Caco-2 (cell line): Measurements from ENCODE around the gene RIPOR2. TPM values are rescaled to one million over a fixed set of nuclear protein-coding genes. Genes with fewer than 3 reads are reported as not detected.

Experiments used
- BruUV-seq: library from RNA; stranded (reverse); fragments of 400-500 nt; replicated peaks from 2 replicates; lab custom pipeline; 2021; lab: Mats Ljungman, UMichigan
- CTCF ChIA-PET: fragments of 300-600 bp; sonication (Branson Sonifier 250); formaldehyde crosslinking; loops from one replicate; lab custom pipeline; 2022; ENCODE audit warnings: antibody characterized with exemption; lab: Charles Lee
- POLR2A ChIA-PET: fragments of 300-600 bp; sonication (Branson Sonifier 250); formaldehyde crosslinking; loops from one replicate; lab custom pipeline; 2022; ENCODE audit warnings: antibody characterized with exemption; lab: Charles Lee
- DNase-seq, 2 experiments: peaks; one replicate each; pipeline versions ENCODE4 v3.0.0 to v3.0.0-alpha.2; 2020 to 2022
- H3K27me3 ChIP-seq: replicated peaks from 2 replicates; pipeline ENCODE4 v1.6.0; 2011; ENCODE audit warnings: low read length; ENCODE audit not compliant: control insufficient read depth, insufficient read depth
- H3K36me3 ChIP-seq: 2 replicates; pipeline ENCODE4 v1.5.1; 2011; ENCODE audit warnings: low read length; ENCODE audit not compliant: control insufficient read depth, insufficient read depth
- H3K4me1 ChIP-seq: fragments of 250-450 bp; sonication (Bioruptor Pico); 2 replicates; pipeline ENCODE4 v1.5.1; 2020; ENCODE audit warnings: mild to moderate bottlenecking
- H3K4me3 ChIP-seq: 2 replicates; pipeline ENCODE4 v1.5.1; 2011; ENCODE audit warnings: low read depth, mild to moderate bottlenecking, control low read depth, low read length
- H3K9me3 ChIP-seq: fragments of 250-450 bp; sonication (Bioruptor Pico); 2 replicates; pipeline ENCODE4 v1.5.1; 2020; ENCODE audit warnings: mild to moderate bottlenecking, moderate library complexity
- H3K27ac Mint-ChIP-seq: one replicate; pipeline ENCODE4 v1.8.0; 2022; ENCODE audit warnings: mixed read lengths; ENCODE audit not compliant: unreplicated experiment
- H3K27me3 Mint-ChIP-seq: one replicate; pipeline ENCODE4 v1.8.0; 2022; ENCODE audit warnings: mixed read lengths; ENCODE audit not compliant: insufficient read depth, unreplicated experiment
- H3K36me3 Mint-ChIP-seq: one replicate; pipeline ENCODE4 v1.8.0; 2022; ENCODE audit warnings: mild to moderate bottlenecking, mixed read lengths; ENCODE audit not compliant: insufficient read depth, unreplicated experiment
- H3K4me1 Mint-ChIP-seq: one replicate; pipeline ENCODE4 v1.8.0; 2022; ENCODE audit warnings: low read depth, mixed read lengths; ENCODE audit not compliant: unreplicated experiment
- H3K4me3 Mint-ChIP-seq: one replicate; pipeline ENCODE4 v1.8.0; 2022; ENCODE audit warnings: mild to moderate bottlenecking, moderate library complexity, mixed read lengths; ENCODE audit not compliant: unreplicated experiment
- H3K9me3 Mint-ChIP-seq: one replicate; pipeline ENCODE4 v1.8.0; 2022; ENCODE audit warnings: mixed read lengths; ENCODE audit not compliant: unreplicated experiment
- CTCF ChIP-seq, 2 experiments: fragments of 200-600 bp in 1 of 2; IDR thresholded peaks; 1 replicate in 1 of 2; 2 replicates in 1 of 2; pipeline versions ENCODE4 v1.5.1 to v1.8.0; 2011 to 2022; ENCODE audit warnings: antibody characterized with exemption in 1 of 2, control low read depth in 1 of 2, inconsistent platforms in 1 of 2, low read depth in 1 of 2, low read length in 1 of 2, mild to moderate bottlenecking in 1 of 2, moderate library complexity in 1 of 2; ENCODE audit not compliant: insufficient read depth in 1 of 2, severe bottlenecking in 1 of 2, unreplicated experiment in 1 of 2
- intact Hi-C: fragments of 100-400 bp; cut with micrococcal nuclease; formaldehyde crosslinking; loops from one replicate; pipeline ENCODE4 v1.10.0; 2022; ENCODE audit not compliant: unreplicated experiment
- total RNA-seq: library from RNA; stranded (reverse); gene quantifications from 2 replicates; pipeline ENCODE4 v1.2.3, GENCODE V29; 2022

Gene RIPOR2
- total RNA-seq, 1 experiment from 2014 or later, result 0.64 TPM

GRCh38 chr6:24809728-24810127 is 126.0 kb downstream of the RIPOR2 start:
- no peak overlapping the region for H3K4me3 Mint-ChIP-seq

GRCh38 chr6:24807584-24807983 is 128.2 kb downstream of the RIPOR2 start:
- Mint-ChIP-seq H3K4me1 (peaks cover 7% of the 10 kb centered on the region), H3K4me3 (no peak overlapping the region), H3K27ac (no peak overlapping the region), H3K27me3 (no peaks in the 10 kb centered on the region), H3K9me3 (no peaks in the 10 kb centered on the region), H3K36me3 (peaks cover 6% of the 10 kb centered on the region)
- Histone ChIP-seq H3K27me3 (no peaks in the 10 kb centered on the region), H3K36me3 (no peaks in the 10 kb centered on the region), H3K9me3 (no peaks in the 10 kb centered on the region), H3K4me3 (no peak overlapping the region), H3K4me1 (peaks cover 6% of the 10 kb centered on the region)
- intact Hi-C loops, result no loop called here
- POLR2A ChIA-PET, result no interaction called here
- no peak for DNase-seq
- TF ChIP-seq CTCF (IDR thresholded peaks at IDR 0.05; ENCODE audit: insufficient read depth in 1 of 2, low read depth in 1 of 2, low read length in 1 of 2, severe bottlenecking in 1 of 2, unreplicated experiment in 1 of 2), result no peak
- CTCF ChIA-PET, result no interaction called here
- no TSS peak for BruUV-seq

More at GRCh38 chr6:24809728-24810127, 126.0 kb downstream of the RIPOR2 start:
- H3K4me1 ChIP-seq, result no peaks in the 10 kb centered on the region
- no peaks in the 10 kb centered on the region for H3K27me3 Mint-ChIP-seq
- POLR2A ChIA-PET, result no interaction called here
- no peaks in the 10 kb centered on the region for H3K4me1 Mint-ChIP-seq
- no peak for TF ChIP-seq CTCF (IDR thresholded peaks at IDR 0.05; ENCODE audit: insufficient read depth in 1 of 2, low read depth in 1 of 2, low read length in 1 of 2, severe bottlenecking in 1 of 2, unreplicated experiment in 1 of 2)
- no peak overlapping the region for H3K4me3 ChIP-seq
- H3K36me3 ChIP-seq, result no peaks in the 10 kb centered on the region
- no peak overlapping the region for H3K27ac Mint-ChIP-seq
- BruUV-seq, result no TSS peak
- CTCF ChIA-PET, result no interaction called here
- no peaks in the 10 kb centered on the region for H3K36me3 Mint-ChIP-seq
- intact Hi-C loops, result no loop called here
- no peaks in the 10 kb centered on the region for H3K9me3 Mint-ChIP-seq
- H3K27me3 ChIP-seq, result no peaks in the 10 kb centered on the region
- no peak for DNase-seq
- H3K9me3 ChIP-seq, result no peaks in the 10 kb centered on the region

DNA sequence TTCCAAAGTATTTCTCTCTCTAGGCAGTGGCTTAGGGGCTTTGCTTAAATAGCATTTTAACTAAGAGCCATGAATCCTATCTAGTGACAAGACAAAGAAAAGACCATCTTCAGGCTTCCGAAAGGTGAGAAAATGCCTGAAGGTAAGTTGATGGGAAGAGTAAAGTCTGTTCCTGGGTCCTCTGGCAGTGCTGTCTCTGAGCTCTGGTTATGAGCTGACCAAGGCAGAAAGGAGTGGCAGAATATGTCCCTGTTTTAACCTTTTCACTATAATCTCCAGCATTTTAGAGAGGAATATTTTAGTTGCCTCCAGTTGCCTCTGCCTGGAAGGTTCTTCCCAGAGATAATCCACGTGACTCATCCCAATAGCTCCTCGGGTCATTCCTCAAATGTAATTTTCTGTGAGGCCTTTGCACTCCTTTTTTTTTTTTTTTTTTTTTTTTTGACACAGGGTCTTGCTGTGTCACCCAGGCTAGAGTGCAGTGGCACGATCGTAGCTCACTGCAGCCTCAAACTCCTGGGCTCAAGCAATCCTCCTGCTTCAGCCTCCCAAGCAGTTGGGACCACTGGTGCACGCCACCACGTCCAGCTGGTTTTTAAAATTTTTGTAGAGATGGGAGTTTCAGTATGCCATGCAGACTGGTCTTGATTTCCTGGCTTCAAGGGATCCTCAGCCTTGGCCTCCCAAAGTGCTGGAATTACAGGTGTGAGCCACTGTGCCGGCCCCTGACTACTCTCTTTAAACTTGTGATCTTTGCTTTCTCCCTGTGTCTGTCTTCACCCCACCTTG is 133.3 kb downstream of the RIPOR2 start:
- intact Hi-C loops, result no loop called here

More for the DNA sequence above, 133.3 kb downstream of the RIPOR2 start:
- peaks cover 7% of the 10 kb centered on the region for H3K4me1 Mint-ChIP-seq
- H3K36me3 Mint-ChIP-seq, result peaks cover 6% of the 10 kb centered on the region
- TF ChIP-seq CTCF (IDR thresholded peaks at IDR 0.05; ENCODE audit: insufficient read depth in 1 of 2, low read depth in 1 of 2, low read length in 1 of 2, severe bottlenecking in 1 of 2, unreplicated experiment in 1 of 2), result no peak
- no peaks in the 10 kb centered on the region for H3K9me3 Mint-ChIP-seq
- peak overlapping the region; percentile 93 for H3K27ac Mint-ChIP-seq
- CTCF ChIA-PET, result interaction anchor here (0.6 kb wide), 1 partner anchor 449 kb away, joined by 6 read pairs; no protein-coding TSS in a partner anchor
- peak overlapping the region; percentile 58 for H3K4me3 Mint-ChIP-seq
- BruUV-seq, result no TSS peak
- DNase-seq, result no peak
- H3K4me3 ChIP-seq, result no peak overlapping the region
- H3K27me3 Mint-ChIP-seq, result no peaks in the 10 kb centered on the region
- H3K27me3 ChIP-seq, result no peaks in the 10 kb centered on the region
- POLR2A ChIA-PET, result no interaction called here
- H3K36me3 ChIP-seq, result no peaks in the 10 kb centered on the region
- peaks cover 11% of the 10 kb centered on the region for H3K4me1 ChIP-seq
- no peaks in the 10 kb centered on the region for H3K9me3 ChIP-seq
